HG03064 (cell line): Measurements from ENCODE around the gene HIRIP3.

Source experiments
- ATAC-seq: cut with Tn5 transposase; IDR thresholded peaks from one replicate; pipeline ENCODE4 v1.9.1; 2021; ENCODE audit warnings: low read depth; ENCODE audit not compliant: unreplicated experiment

HIRIP3 gene

DNA sequence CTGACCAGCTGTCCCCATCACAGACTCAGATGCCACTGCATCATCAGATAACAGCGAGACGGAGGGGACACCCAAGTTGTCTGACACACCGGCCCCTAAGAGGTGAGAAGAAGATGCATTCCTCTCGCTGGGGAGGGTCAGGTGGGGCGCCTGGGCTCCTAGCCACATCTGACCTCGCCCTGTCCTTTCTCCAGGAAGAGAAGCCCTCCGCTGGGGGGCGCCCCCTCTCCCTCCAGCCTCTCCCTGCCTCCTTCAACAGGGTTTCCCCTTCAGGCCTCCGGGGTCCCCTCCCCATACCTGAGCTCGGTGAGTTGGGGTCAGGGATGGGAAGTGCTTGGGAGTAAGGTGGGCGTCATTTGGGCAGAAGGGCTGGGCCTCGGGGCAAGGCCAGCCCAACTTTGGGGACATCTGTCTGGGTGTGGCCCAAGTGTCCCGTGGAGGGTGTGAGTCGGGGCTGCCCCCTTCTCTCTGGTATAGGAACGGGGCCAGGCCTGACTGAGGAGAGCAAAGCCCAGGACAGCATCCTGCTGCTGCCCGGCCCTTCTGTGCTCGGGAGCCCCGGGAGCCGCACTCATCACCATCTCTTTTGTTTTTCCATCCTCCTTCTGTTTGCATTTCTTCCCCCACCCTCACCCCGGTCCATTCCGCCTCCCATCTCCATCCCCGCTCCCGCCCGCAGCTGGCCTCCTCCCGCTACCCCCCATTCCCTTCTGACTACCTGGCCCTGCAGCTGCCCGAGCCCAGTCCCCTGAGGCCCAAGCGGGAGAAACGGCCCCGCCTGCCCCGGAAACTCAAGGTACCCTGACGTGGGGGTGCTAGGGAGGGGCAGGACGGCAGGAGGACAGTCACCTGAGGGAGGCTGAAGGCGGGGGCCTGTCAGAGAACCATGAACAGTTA, 5.6 kb upstream of the HIRIP3 start:
- no peak for ATAC-seq

DNA sequence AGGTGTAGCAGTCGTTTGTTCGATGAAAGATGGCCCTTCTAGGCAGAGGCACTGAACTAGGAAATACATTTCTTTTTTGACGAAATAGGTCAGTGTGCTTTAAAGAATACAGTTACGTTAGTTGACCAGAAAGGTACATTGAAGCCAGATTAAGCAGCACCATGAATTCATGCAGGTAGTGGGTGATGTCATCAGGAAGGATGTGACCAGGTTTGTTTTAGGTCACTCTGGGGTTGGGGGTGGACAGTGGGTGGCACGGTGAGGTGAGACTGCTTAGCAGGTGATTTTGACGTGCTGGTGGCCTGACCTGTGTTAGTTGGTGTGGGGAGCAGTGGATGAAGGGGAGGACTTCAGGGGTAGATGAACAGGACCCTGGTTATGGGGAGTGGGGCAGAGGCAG, 4.2 kb upstream of the HIRIP3 start:
- no peak for ATAC-seq

DNA sequence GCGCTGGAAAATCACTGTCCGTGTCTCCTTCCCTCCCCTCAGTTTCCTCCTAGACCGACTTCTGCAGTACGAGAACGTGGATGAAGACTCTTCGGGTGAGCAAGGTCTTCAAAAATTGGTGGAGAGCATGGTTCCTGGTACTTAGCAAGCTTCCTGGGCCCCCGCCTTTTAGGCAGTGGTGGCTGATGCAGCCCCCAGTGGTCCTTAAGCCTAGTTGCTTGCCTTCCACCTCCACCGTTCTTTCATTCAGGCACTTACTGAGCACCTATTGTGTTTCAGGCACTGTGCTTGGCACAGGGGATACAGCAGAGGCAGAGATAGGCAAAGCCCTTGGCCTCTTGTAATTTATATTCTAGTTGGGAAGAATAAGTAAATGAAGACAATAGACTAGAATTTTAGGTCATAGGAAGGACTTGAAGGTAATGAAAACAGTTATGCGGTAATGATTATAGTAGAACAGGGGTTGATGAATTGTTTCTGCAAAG, 1.4 kb upstream of the HIRIP3 start:
- no peak for ATAC-seq

DNA sequence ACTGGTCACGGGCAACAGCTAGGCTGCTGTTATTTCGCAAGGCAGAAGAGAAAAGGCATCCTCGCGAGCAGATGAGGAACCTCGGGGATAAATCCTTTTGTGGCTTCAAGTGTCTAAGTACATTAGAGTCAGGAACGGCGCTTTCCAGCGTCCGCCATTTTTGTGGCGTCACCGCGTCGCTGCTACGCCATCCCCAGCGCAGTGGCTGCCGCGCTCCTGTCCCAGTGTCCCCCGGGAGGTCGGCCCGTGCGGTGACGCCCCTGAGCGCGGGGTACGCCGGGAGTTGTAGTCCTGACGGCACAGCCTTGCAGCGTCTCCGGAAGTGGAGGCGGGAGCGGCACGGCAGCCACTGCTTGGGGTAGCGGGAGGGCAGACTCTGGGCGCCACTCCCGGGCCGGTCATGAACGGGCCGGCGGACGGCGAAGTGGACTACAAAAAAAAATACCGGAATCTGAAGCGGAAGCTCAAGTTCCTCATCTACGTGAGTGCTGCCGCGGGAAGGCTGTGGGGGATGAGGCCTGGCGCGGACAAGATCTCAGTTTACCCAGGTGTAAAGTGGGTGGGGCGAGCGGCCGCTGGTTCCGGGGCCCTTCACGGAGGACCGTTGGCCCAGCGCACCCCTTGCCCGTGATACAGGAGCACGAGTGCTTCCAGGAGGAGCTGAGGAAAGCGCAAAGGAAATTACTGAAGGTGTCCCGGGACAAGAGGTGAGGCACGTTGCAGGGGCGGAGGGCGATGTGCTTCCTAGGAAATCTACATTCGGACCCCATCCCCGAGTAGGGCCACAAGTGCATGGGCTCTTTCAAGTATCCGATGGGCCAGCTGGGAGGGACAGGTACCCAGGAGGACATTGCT, 721 bp upstream of the HIRIP3 start, which contains the start of gene INO80E:
TSS of gene INO80E (plus strand) at position 331 of the 855 bp plus-strand sequence. CDS start at position 401, 70 bp downstream.
- peak; percentile 76 for ATAC-seq

DNA sequence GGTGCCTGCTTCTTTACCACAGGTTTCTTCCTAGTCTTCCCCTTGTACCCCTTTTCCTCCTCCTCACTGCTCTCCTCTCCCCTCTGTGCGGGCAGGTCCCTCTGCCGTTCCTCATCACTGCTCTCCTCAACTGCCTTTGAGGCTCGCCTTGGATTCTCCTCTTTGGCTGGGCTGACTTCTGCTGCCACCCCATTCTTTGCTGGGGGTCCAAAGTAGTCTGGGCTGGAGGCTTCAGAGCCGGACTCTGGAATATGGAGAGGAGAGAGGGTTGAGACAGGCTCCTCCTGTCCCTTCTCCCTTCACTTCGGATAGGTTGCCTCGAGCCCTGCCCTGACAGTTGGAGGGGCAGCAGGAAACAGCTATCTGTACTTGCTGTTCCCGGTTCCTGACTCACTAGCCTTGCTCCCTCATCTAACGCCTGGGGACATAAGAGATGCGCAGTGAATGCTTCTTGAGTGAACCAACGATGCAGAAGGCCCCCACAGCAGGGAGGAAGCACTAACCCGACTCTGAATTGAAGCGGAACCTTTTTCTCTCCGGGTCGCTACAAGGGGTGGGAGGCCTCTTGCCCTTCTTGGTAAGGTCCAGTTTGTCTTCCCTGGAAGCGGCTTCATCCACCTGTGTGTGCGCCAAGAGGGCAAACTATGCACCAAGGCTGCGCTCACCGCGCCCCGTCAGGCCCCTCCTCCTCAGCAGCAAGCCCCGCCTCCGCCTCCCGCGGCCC, 655 bp downstream of the HIRIP3 start:
- ATAC-seq = no peak

DNA sequence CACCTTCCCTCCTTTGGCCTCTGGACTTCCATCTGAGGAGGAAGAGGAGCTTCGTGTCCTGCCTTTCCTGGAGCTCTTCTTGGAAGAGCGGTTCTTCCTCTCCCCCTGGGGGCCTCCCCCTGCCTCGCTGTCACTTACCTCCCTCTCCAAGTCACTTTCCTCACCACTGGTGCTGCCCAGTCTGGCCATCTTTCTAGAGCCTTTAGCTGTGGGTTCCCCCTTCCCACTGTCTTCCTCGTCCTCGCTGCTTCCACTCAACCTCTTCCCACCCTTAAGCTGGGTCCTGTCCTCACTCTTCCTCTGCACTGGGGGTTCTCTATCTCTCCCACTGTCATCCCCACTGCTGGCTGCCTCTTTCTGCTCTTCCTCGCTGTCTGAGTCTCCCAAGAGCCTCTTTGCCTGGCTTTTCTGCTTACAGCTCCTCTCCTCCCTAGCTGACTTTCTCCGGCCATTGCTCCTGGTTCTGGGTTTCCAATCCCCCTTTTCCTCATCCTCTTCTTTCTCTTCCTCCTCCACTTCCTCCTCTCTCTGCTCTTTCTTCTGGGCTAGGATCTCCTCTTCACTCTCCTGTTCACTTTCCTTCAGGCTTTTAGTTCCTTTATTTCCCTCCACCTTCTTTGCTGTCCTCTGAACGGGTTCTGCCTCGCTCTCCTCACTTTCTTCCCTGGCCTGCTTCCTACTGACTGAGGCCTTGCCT, 1.4 kb downstream of the HIRIP3 start:
- ATAC-seq = no peak

DNA sequence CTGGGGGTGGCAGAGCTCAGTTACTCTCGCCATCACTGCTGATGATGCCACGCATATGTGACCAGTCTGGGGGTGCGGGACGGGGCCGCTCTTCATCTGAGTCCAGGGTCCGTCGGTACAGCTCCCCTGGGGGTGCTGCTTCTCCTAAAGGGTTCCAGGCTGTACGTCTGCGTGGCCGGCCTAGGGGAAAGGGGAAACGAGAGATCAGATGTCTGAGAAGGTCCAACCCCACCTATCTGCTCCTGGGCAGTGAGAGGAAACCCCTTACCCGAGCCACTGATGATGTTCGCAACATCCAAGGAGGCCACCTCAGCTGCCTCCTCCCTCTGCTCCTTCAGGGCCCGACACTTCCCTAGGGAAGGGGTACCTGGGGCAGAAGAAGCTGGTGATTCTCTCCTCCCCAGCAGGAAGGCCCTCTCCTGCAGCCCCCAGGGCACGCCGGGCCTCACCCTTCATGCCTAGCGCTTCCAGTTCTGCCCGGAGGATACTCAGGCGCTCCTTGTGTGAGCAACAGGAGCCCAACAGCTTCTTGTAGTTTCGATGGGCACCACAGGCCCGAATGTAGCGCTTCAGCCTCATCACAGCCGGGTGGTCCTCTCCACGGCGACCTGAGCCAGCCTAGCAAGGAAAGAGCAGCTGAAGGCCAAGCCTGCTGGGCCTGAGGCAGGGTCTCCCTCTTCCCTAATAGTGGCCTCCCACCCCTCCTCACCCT, 2.1 kb downstream of the HIRIP3 start:
- ATAC-seq = no peak

DNA sequence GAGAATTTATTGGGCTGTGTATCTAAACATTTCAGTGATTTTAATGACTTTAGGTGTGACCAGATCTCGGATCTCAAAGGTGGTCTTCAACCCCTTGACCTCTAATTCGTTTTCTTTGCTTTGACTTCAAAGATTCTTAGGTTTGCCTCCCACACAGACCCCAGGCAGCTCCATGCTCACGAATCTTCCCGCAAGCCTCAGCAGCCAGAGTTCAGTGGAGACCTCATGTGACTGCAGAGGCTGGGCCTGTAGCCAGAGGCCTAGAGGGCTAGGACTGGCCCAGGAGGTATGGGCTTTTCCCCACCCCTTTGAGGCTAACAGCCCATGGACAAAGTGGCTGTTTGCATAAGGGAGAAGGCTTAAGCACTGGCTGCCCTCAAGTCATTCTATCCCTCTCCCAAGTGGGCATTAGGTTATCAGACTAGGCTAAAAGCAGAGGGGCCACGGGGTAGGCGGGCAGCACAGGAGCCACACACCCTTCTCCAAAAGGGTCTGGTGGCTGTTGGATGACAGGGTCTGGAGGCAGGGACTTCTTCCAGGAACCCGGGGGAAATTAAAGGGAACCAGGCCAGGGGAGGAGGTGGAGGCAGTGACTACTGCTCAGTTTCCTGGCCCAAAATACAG, 3.0 kb downstream of the HIRIP3 start:
- ATAC-seq = no peak

DNA sequence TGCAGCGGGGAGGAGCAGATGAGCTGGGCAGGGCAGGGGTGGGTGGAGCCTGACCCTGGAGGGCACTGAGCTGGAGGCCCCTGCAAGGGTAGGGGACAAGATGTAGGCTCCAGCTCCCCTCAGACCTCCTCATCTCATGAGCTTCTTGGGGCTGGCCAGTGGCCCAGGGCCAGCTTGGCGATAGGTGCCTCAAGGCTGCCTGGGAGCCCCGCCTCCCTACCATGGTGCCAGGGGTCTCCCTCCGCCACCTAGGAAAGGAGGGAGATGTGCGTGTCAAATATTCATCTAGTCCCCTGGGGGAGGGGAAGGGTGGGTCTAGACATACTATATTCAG, 3.9 kb downstream of the HIRIP3 start:
- ATAC-seq = no peak

DNA sequence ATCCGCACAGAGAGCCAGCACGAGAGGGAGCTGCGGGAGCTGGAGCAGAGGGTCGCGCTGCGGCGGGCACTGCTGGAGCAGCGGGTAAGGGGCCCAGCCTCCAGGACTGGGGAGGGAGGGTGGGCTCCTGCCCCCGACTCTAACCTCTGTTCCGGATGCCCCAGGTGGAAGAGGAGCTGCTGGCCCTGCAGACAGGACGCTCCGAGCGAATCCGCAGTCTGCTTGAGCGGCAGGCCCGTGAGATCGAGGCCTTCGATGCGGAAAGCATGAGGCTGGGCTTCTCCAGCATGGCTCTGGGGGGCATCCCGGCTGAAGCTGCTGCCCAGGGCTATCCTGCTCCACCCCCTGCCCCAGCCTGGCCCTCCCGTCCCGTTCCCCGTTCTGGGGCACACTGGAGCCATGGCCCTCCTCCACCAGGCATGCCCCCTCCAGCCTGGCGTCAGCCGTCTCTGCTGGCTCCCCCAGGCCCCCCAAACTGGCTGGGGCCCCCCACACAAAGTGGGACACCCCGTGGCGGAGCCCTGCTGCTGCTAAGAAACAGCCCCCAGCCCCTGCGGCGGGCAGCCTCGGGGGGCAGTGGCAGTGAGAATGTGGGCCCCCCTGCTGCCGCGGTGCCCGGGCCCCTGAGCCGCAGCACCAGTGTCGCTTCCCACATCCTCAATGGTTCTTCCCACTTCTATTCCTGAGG, 4.4 kb downstream of the HIRIP3 start:
- no peak for ATAC-seq

DNA sequence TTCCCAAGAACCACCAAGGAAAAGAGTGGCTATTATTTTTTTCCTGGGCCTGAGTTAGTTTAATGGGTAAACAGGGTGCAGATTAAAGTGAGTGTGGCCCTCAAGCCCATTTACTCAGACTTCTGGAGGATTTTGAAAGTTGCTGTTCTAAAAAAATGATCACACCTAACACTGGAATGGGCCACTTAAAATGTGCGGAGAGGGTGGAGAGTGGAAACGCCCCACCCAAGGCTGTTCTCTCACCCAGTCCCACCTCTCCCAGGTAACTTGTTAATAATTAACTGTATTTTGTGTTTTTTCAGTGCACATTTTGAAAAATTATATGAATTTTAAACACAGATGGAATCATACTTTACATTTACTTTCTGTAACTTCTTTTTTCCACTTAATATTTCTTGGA, 5.4 kb downstream of the HIRIP3 start:
- ATAC-seq = no peak

DNA sequence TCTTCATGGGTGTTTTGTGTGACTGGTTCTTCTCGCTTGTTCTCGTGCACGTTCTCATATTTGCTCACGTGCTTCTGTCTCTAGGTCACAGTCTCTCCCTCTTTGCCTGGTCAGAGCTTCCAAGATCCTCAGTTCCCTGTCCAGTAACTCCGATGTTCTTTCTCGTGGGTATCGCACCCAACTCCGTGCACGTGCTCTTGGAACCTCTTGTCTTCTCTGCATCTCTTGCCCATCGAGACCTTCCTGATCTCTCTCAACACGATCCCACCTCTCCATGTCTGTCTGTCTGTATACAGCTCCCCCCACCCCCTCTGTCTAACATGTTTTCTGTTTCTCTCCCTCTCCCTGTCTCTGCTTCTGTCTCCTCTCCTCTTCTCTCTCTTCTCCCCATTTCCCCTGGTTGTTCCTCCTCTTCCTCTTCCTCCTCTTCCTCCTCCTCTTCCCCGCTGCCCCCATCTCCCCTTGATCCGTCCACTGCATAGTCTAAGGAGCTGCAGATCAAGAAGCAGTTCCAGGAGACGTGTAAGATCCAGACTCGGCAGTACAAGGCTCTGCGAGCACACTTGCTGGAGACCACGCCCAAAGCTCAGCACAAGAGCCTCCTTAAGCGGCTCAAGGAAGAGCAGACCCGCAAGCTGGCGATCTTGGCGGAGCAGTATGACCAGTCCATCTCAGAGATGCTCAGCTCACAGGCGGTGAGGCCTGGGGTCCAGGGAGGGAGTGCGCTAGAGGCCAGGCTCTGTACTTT, 6.1 kb downstream of the HIRIP3 start:
- ATAC-seq = no peak

DNA sequence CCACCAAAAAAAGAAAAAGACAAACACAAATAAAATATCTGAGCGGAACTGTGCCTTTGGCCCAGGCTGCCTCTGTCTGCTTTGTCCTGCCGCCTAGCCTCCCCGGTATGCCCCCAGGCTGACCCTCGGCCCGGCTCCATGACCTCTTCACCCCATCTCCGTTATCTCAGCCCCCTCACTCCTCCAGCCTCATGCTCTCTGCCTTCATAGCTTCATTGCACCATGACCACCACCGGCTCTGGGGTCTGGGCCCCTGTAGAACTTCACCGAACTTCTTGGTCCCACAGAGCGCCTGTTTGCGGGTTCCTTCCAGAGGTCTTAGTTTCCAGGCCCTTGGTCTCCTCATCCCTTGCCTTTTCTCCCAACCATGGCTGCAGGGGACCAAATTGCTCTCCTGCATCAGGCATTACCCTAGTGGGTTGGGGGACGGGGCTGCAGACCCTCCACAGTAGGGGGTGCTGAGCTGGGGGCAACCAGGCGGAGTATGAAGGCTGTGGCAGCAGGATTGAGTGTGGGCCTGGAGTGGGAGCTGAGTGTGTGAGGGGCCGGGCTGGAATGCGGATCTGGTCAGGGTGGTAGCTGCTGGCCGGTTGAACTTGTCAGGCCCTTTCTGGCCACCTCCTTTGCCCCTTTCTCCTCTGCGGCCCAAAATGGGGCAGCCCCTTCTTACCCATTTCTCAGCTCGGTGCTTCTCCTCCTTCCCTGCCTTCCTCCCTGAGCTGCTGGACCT, 6.9 kb downstream of the HIRIP3 start:
- no peak for ATAC-seq

DNA sequence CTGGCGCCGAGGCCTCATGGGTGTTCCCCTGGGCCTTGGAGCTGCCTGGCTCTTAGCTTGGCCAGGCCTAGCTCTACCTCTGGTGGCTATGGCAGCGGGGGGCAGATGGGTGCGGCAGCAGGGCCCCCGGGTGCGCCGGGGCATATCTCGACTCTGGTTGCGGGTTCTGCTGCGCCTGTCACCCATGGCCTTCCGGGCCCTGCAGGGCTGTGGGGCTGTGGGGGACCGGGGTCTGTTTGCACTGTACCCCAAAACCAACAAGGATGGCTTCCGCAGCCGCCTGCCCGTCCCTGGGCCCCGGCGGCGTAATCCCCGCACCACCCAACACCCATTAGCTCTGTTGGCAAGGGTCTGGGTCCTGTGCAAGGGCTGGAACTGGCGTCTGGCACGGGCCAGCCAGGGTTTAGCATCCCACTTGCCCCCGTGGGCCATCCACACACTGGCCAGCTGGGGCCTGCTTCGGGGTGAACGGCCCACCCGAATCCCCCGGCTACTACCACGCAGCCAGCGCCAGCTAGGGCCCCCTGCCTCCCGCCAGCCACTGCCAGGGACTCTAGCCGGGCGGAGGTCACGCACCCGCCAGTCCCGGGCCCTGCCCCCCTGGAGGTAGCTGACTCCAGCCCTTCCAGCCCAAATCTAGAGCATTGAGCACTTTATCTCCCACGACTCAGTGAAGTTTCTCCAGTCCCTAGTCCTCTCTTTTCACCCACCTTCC, 7.9 kb downstream of the HIRIP3 start:
- no peak for ATAC-seq

DNA sequence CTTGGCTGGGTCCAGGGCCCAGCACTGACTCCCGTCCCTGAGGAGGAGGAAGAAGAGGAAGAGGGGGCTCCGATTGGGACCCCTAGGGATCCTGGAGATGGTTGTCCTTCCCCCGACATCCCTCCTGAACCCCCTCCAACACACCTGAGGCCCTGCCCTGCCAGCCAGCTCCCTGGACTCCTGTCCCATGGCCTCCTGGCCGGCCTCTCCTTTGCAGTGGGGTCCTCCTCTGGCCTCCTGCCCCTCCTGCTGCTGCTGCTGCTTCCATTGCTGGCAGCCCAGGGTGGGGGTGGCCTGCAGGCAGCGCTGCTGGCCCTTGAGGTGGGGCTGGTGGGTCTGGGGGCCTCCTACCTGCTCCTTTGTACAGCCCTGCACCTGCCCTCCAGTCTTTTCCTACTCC, 8.5 kb downstream of the HIRIP3 start:
- ATAC-seq = no peak

DNA sequence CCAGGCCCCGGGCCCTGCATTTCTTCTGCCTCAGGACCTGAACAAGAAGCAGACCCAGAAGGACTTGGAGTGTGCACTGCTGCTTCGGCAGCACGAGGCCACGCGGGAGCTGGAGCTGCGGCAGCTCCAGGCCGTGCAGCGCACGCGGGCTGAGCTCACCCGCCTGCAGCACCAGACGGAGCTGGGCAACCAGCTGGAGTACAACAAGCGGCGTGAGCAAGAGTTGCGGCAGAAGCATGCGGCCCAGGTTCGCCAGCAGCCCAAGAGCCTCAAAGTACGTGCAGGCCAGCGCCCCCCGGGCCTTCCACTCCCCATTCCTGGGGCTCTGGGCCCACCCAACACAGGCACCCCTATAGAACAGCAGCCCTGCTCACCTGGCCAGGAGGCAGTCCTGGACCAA, 9.2 kb downstream of the HIRIP3 start:
- no peak for ATAC-seq
